ENCODE results near the gene PEAK1. TPM values are rescaled to one million over a fixed set of nuclear protein-coding genes. Genes with fewer than 3 reads are reported as not detected.

PEAK1 gene
- total RNA-seq, 1 experiment from 2014 or later = 21.2 TPM

DNA sequence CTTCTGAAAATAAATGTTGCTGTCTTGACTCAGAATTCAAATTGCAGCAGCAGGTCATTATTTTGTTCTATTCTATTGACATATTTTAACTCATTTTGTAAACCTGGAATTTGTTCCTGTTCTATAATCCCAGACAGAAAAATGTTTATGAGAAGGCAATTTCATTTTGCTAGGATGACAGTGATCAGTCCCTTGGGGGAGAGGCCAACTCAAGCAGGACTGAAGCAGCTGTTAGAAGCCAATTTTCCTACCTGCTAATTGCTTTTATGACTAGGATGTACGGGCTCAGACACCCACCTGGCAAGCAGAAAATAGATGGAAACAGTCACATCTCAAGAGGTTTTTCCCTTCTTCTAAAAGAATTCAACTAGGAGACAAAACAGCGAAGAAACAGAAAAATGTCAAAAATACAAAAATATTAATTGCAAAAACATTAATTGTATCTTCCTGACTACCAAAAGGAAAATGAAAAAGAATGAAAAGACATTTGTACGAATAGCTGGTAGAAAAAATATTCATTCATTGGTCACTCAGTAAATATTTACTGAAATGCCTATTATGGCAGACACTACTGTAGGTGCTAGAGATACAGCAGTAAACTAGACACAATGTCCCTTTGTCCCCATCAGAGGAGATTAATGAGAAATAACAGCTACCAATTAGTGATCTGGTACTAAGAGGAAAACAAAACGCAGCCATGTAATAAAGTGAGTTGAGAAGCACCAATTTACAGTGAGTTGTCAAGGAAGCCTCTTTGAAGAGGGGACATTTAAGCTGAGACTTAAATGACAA is 73.5 kb downstream of the PEAK1 start:
- Histone ChIP-seq H4K91ac (ENCODE audit: insufficient read length, low read depth, low read length) (no peak overlapping the region), H2BK12ac (ENCODE audit: insufficient read length, low read depth, low read length) (no peak overlapping the region), H4K8ac (replicated peaks; ENCODE audit: insufficient read length, low read depth, low read length) (no peak overlapping the region), H2AFZ (ENCODE audit: low read length) (no peak overlapping the region), H3K4me1 (ENCODE audit: insufficient read depth, low read length) (no peaks in the 10 kb centered on the region; the same call in 1 of the 2 replicates), H3K4ac (ENCODE audit: low read depth, low read length) (no peak overlapping the region), H3K4me2 (ENCODE audit: insufficient read depth, insufficient read length, low read length) (no peak overlapping the region), H3K79me2 (ENCODE audit: insufficient read depth, low read length) (no peaks in the 10 kb centered on the region), H4K20me1 (ENCODE audit: control insufficient read depth, insufficient read depth, insufficient read length) (no peaks in the 10 kb centered on the region), H2BK20ac (ENCODE audit: low read depth, low read length, poor library complexity, severe bottlenecking) (no peak overlapping the region), H2AK5ac (ENCODE audit: insufficient read length, low read length) (no peak overlapping the region), H2BK15ac (ENCODE audit: low read depth, low read length) (no peak overlapping the region), H3K23ac (ENCODE audit: insufficient read length, low read depth, low read length) (no peak overlapping the region), H4K5ac (ENCODE audit: insufficient read length, low read depth, low read length) (no peak overlapping the region), H3K56ac (ENCODE audit: insufficient read length, low read depth, low read length) (no peak overlapping the region), H3K79me1 (ENCODE audit: insufficient read depth, low read depth, low read length, poor library complexity, severe bottlenecking) (no peaks in the 10 kb centered on the region), H3K27me3 (ENCODE audit: insufficient read depth, low read length) (no peaks in the 10 kb centered on the region), H2BK5ac (ENCODE audit: insufficient read length, low read length) (no peak overlapping the region), H3T11ph (ENCODE audit: low read length) (no peak overlapping the region), H3K18ac (ENCODE audit: insufficient read length, low read depth, low read length) (no peak overlapping the region), H3K27ac (ENCODE audit: insufficient read length, low read depth, low read length) (no peak overlapping the region), H3K23me2 (ENCODE audit: insufficient read length, low read depth, low read length, poor library complexity, severe bottlenecking) (no peaks in the 10 kb centered on the region), H3K9ac (ENCODE audit: extremely low read depth, insufficient read length, low read length) (no peak overlapping the region), H2BK120ac (ENCODE audit: low read depth, low read length, poor library complexity, severe bottlenecking) (no peak overlapping the region), H3K14ac (ENCODE audit: insufficient read depth, low read length) (no peak overlapping the region), H3K9me3 (ENCODE audit: control insufficient read depth, low read depth, low read length) (no peaks in the 10 kb centered on the region)
- Mint-ChIP-seq H3K9me3 (peaks cover 7 to 8% of the 10 kb centered on the region in 2 experiments), H3K36me3 (ENCODE audit: insufficient read depth in 1 of 3, low read depth in 3 of 3) (peaks cover 8 to 40% (median 26%) of the 10 kb centered on the region in 3 experiments), H3K27ac (no peak overlapping the region), H3K4me3 (no peak overlapping the region), H3K27me3 (ENCODE audit: low read depth) (no peaks in the 10 kb centered on the region; the same call in 1 of the 2 replicates), H3K4me1 (peaks cover 5 to 13% of the 10 kb centered on the region in 2 experiments)
- no peak for DNase-seq
- WGBS (ENCODE audit: extremely low coverage, insufficient read length, low lambda C conversion rate) = no CpG with 5 or more reads among the region's 4 CpGs
- TF ChIP-seq, protein P1, sequence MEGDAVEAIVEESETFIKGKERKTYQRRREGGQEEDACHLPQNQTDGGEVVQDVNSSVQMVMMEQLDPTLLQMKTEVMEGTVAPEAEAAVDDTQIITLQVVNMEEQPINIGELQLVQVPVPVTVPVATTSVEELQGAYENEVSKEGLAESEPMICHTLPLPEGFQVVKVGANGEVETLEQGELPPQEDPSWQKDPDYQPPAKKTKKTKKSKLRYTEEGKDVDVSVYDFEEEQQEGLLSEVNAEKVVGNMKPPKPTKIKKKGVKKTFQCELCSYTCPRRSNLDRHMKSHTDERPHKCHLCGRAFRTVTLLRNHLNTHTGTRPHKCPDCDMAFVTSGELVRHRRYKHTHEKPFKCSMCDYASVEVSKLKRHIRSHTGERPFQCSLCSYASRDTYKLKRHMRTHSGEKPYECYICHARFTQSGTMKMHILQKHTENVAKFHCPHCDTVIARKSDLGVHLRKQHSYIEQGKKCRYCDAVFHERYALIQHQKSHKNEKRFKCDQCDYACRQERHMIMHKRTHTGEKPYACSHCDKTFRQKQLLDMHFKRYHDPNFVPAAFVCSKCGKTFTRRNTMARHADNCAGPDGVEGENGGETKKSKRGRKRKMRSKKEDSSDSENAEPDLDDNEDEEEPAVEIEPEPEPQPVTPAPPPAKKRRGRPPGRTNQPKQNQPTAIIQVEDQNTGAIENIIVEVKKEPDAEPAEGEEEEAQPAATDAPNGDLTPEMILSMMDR (conservative IDR thresholded peaks at IDR 0.05) = no peak

Measured in H9 (cell line).